Measurements from ENCODE around the gene ABR. TPM values are rescaled to one million over a fixed set of nuclear protein-coding genes. Genes with fewer than 3 reads are reported as not detected.

The ABR gene
- total and polyA plus RNA-seq, 2 of the 8 experiments (the other 6 are each of a cell fraction or from before 2014, with no cell fraction given): 44.8 to 47.2 TPM

DNA sequence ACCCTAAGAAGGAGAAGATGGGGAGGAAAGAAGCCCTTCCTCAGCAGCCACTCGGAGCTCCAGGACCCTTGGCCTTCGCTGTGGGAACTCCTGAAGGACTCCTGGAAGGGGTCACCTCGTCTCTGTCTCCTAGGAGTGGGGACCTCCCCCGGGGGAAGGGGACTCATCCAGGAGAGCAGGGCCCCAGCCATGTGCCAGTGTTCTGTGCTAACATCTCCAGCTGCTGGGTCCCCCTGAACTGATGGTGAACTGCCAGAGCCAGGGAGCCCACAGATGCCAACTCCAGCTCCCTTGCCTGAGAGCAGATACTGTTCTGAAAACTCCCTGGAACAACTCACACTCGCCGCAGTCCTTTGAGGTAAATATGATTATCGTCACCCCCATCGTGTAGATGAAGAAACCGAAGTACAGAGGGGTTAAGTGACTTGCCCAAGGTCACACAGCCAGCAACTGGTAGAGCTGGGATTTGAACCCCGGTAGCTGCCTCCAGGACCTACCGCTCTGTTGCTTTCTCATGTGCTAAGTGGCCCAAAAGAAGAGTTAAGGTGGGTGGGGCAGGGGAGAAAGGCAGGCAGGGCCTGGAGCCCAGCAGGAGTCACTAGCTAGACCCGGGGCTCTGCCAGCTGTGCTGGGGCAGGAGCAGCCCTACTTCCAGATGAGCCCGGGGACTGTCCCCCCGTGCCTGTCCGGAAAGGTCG lies 172.3 kb downstream of the ABR start (continued):
- no peak for TF ChIP-seq NRF1 (IDR thresholded peaks at IDR 0.05; ENCODE audit: low read depth, low read length)
- no peak for TF ChIP-seq RXRA (IDR thresholded peaks at IDR 0.05; ENCODE audit: insufficient read depth, low read depth, low read length)
- TF ChIP-seq BACH1 (IDR thresholded peaks at IDR 0.05; ENCODE audit: low read length): no peak
- no peak for TF ChIP-seq GTF2F1 (IDR thresholded peaks at IDR 0.05; ENCODE audit: borderline replicate concordance, low read depth, low read length)
- no peak for TF ChIP-seq TCF12 (IDR thresholded peaks at IDR 0.05; ENCODE audit: low read depth, low read length)
